ENCODE results near the gene PNO1.
"Not testable (repeated sequence)": the region's sequence is repeated elsewhere in the genome, so short reads cannot be mapped to it uniquely, and the experiment has no call there.

The PNO1 gene

DNA sequence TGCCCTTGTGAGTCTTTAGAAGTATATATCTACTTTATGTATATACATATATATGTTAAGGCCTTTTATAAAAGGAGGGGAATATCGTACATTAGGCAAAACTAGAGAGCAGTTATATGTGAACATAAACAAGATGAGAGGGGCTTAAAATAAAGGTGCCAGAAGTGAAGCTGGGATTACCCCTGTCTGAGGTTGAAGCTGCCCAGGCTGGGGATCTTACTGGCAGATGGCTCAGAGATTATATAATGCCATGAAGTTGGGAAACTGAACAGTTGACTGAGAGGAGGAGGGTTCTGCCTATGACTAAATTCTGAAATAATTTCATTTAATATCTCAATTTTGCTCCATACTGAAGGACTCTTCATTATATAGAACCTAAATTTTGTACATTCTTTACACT, 6.0 kb downstream of the PNO1 start:
- no peak for DNase-seq

DNA sequence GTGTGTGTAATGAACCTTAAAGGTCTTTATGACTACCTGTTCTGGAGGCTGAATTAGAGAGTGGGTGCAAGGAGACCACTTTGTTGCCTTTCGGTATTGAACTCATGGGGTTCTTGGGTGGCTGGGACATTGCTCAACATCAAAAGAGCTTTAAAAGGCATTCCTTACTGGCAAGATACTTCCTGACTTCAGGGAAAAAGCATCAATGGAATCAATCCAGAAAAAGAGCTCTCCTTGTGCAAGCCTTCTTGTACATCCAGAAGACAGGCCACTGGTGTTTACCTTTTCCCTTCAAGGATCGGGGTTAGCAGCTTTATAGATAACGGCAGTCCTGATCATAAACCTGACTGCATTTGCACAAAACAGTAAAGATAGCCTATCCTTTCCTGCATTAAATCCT, 9.5 kb downstream of the PNO1 start:
- no peak for DNase-seq

DNA sequence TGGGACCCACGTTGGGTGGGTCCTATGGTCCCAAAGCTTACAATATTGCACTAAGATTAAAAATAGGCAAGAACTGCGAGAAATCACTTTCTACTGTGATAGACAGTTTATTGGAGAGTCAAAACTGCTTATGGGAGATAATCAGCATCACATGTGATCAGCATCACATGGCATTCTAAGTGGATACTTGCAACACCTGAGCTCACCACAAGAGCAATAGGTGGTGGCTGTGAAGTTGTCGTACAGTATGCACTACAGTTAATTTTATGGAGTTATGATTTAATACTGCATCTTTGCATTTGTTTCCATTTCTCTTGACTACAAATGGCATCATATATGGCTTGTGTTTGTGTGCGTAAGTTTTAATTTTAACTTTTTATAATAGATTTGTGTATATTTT, 11.6 kb downstream of the PNO1 start:
- no peak for DNase-seq

GRCh38 chr2:68171146-68171545, 13.5 kb downstream of the PNO1 start:
- DNase-seq = no peak

- no peak for DNase-seq
Observed at GRCh38 chr2:68171684-68172083, 14.0 kb downstream of the PNO1 start.

DNA sequence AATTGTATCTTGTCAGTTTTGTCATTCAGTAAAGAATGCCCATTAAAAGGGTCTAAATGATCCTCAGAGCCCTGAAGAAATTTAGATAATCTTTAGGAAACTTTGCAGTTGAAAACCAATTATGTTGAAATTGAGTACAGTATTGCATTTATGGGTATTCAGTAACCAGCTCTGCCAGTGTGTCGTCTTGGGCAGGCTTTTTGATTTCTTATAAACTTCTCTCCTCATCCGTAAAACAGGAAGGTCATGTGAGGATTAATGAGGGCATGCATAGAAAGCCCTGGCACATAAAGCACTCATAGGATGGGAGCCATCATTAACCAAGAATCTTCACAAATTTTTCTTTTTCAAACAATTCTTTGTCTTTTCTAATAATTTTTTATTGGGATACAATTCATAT, 14.8 kb downstream of the PNO1 start:
- no peak for DNase-seq

DNA sequence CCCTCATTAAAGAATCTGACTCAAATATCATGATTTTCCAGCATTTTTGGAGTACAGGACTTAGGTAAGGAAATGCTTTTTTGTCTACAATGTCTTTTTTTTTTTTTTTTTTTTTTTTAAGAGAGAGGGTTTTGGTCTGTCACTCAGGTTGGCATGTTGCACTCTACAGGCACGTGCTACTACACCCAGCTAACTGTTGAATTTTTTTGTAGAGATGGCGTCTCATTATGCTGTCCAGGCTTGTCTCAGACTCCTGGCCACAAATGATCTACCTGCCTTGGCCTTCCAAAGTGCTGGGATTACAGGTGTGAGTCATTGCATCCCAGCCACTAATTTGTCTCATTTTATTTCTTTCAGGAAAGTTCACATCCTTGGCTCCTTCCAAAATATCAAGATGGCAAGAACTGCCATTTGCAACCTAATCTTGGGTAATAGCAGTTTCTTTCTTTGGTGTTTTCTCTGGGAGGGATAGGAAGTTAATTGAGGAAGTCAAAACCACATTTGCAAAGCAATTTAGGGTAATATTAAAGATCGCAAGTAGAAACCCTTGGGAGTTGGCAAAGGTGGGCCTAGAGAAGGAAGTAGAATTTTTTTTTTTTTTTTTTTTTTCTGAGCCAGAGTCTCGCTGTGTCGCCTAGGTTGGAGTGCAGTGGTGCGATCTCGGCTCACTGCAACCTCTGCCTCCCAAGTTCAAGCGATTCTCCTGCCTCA, 15.5 kb downstream of the PNO1 start:
- DNase-seq = no peak

GRCh38 chr2:68175210-68175609, 17.5 kb downstream of the PNO1 start:
- not testable (repeated sequence) for DNase-seq

GRCh38 chr2:68176657-68177056, 19.0 kb downstream of the PNO1 start:
- no peak for DNase-seq

GRCh38 chr2:68177541-68177940, 19.9 kb downstream of the PNO1 start:
- no peak for DNase-seq

- no peak for DNase-seq
Observed at GRCh38 chr2:68178432-68178831, 20.7 kb downstream of the PNO1 start.

GRCh38 chr2:68178954-68179627, 21.4 kb downstream of the PNO1 start:
- DNase-seq = no peak

GRCh38 chr2:68182902-68183301, 25.2 kb downstream of the PNO1 start:
- no peak for DNase-seq

- no peak for DNase-seq
Observed at GRCh38 chr2:68185541-68186164, 28.0 kb downstream of the PNO1 start.

DNA sequence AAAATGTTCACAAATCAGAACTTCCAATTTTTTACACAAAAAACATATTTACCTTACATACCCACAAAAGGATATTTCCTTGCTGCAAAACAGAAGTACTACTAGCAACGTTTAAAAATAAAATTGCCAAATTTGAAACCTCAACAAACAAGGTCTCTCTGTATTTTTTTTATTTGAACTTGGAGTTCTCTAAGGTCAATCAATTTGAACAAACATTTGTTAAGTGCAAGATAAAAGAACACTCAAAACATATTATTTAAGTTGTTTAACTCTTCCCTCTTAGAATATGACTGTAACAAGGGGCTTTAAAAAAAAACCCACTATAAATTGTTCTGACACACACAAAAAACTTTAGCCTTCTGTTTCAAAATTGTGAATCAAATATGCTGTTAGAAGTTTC, 29.6 kb downstream of the PNO1 start:
- no peak for DNase-seq

GRCh38 chr2:68188831-68189230, 31.1 kb downstream of the PNO1 start:
- DNase-seq = no peak

DNA sequence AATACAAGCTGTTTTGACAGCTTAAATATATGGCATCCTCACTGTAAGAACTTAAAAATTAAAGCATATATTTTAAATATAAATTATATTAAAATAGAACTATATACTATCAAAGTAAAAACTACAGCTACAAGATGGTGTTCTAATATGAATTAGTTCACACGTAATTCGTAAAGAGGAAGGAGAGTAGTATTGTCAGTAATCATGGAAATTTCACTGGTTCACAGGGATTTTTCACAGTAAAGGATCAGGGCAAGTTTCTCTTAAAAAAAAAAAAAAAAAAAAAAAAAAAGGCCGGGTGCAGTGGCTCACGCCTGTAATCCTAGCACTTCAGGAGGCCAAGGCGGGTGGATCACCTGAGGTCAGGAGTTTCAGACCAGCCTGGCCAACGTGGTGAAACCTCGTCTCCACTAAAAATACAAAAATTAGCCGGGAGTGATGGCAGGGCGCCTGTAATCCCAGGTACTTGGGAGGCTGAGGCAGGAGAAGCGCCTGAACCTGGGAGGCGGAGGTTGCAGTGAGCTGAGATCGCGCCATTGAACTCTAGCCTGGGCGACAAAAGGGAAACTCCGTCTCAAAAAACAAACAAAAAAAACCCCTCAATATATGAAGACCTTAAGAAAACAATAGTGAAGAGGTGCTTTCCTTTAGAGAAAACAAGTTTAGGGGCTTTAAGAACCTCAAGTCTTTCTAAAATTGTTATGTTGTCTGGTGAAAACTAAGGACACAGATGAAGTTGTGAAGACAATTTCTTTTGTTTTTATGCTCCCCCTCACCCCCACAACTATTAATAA, 32.5 kb downstream of the PNO1 start:
- no peak for DNase-seq

- DNase-seq = no peak
Observed at GRCh38 chr2:68190991-68191731, 33.5 kb downstream of the PNO1 start.

GRCh38 chr2:68193144-68193543, 35.5 kb downstream of the PNO1 start:
- DNase-seq = no peak

- no peak for DNase-seq
Observed at GRCh38 chr2:68193787-68194372, 36.2 kb downstream of the PNO1 start.

- no peak for DNase-seq
Observed at GRCh38 chr2:68195096-68195495, 37.4 kb downstream of the PNO1 start.

- no peak for DNase-seq
Observed at GRCh38 chr2:68196120-68196716, 38.5 kb downstream of the PNO1 start.
